Measurements from ENCODE around the gene ACKR4. TPM values are rescaled to one million over a fixed set of nuclear protein-coding genes. Genes with fewer than 3 reads are reported as not detected.

The ACKR4 gene
- total RNA-seq, 1 experiment from 2014 or later, result 4.9 TPM

GRCh38 chr3:132629928-132630327, 32.9 kb downstream of the ACKR4 start:
- no peak overlapping the region for H3K4me3 Mint-ChIP-seq (ENCODE audit: low read depth, unreplicated experiment)
- CTCF ChIA-PET, result interaction anchor here (1.0 kb wide), 1 partner anchor 9 kb away, joined by 4 read pairs; no protein-coding TSS in a partner anchor
- DNase-seq, result no peak
- TF ChIP-seq CTCF (IDR thresholded peaks at IDR 0.05; ENCODE audit: unreplicated experiment), result no peak
- H3K9me3 Mint-ChIP-seq (ENCODE audit: low read depth, unreplicated experiment), result no peaks in the 10 kb centered on the region
- H3K4me1 Mint-ChIP-seq (ENCODE audit: low read depth, unreplicated experiment), result peaks cover 7% of the 10 kb centered on the region
- intact Hi-C loops (cut with micrococcal nuclease; ENCODE audit: unreplicated experiment), result no loop called here
- BruUV-seq (replicated peaks), result no TSS peak
- no peak overlapping the region for H3K27ac Mint-ChIP-seq (ENCODE audit: unreplicated experiment)
- no peaks in the 10 kb centered on the region for H3K36me3 Mint-ChIP-seq (ENCODE audit: insufficient read depth, unreplicated experiment)
- no peaks in the 10 kb centered on the region for H3K27me3 Mint-ChIP-seq (ENCODE audit: unreplicated experiment)

- Mint-ChIP-seq H3K27ac (ENCODE audit: unreplicated experiment) (no peak overlapping the region), H3K9me3 (ENCODE audit: low read depth, unreplicated experiment) (no peaks in the 10 kb centered on the region), H3K27me3 (ENCODE audit: unreplicated experiment) (no peaks in the 10 kb centered on the region), H3K36me3 (ENCODE audit: insufficient read depth, unreplicated experiment) (no peaks in the 10 kb centered on the region), H3K4me3 (ENCODE audit: low read depth, unreplicated experiment) (no peak overlapping the region), H3K4me1 (ENCODE audit: low read depth, unreplicated experiment) (peaks cover 7% of the 10 kb centered on the region)
- CTCF ChIA-PET, result interaction anchor here (1.0 kb wide), 1 partner anchor 8 kb away, joined by 4 read pairs; no protein-coding TSS in a partner anchor
- intact Hi-C loops (cut with micrococcal nuclease; ENCODE audit: unreplicated experiment), result no loop called here
- TF ChIP-seq CTCF (IDR thresholded peaks at IDR 0.05; ENCODE audit: unreplicated experiment), result no peak
- DNase-seq, result no peak
- no TSS peak for BruUV-seq (replicated peaks)
These were observed 33.5 kb downstream of the ACKR4 start for GRCh38 chr3:132630612-132631011.

GRCh38 chr3:132635052-132635451, 38.0 kb downstream of the ACKR4 start:
- intact Hi-C loops (cut with micrococcal nuclease; ENCODE audit: unreplicated experiment), result no loop called here
- CTCF ChIA-PET, result no interaction called here
- no peak for TF ChIP-seq CTCF (IDR thresholded peaks at IDR 0.05; ENCODE audit: unreplicated experiment)
- H3K9me3 Mint-ChIP-seq (ENCODE audit: low read depth, unreplicated experiment), result no peaks in the 10 kb centered on the region
- H3K4me3 Mint-ChIP-seq (ENCODE audit: low read depth, unreplicated experiment), result no peak overlapping the region
- no peak overlapping the region for H3K27ac Mint-ChIP-seq (ENCODE audit: unreplicated experiment)
- H3K4me1 Mint-ChIP-seq (ENCODE audit: low read depth, unreplicated experiment), result peaks cover 18% of the 10 kb centered on the region
- no peaks in the 10 kb centered on the region for H3K27me3 Mint-ChIP-seq (ENCODE audit: unreplicated experiment)
- BruUV-seq (replicated peaks), result no TSS peak
- no peaks in the 10 kb centered on the region for H3K36me3 Mint-ChIP-seq (ENCODE audit: insufficient read depth, unreplicated experiment)
- no peak for DNase-seq

- Mint-ChIP-seq H3K27ac (ENCODE audit: unreplicated experiment) (no peak overlapping the region), H3K4me3 (ENCODE audit: low read depth, unreplicated experiment) (no peak overlapping the region), H3K36me3 (ENCODE audit: insufficient read depth, unreplicated experiment) (no peaks in the 10 kb centered on the region), H3K27me3 (ENCODE audit: unreplicated experiment) (no peaks in the 10 kb centered on the region), H3K9me3 (ENCODE audit: low read depth, unreplicated experiment) (no peaks in the 10 kb centered on the region), H3K4me1 (ENCODE audit: low read depth, unreplicated experiment) (peaks cover 16% of the 10 kb centered on the region)
- no peak for DNase-seq
- TF ChIP-seq CTCF (IDR thresholded peaks at IDR 0.05; ENCODE audit: unreplicated experiment), result no peak
- intact Hi-C loops (cut with micrococcal nuclease; ENCODE audit: unreplicated experiment), result no loop called here
- CTCF ChIA-PET, result no interaction called here
- no TSS peak for BruUV-seq (replicated peaks)
These were observed 40.5 kb downstream of the ACKR4 start for GRCh38 chr3:132637590-132637989.
